GM12865 (cell line): ENCODE results near the gene TPSG1.

Experiments used
- DNase-seq: peaks from one replicate; pipeline ENCODE4 v3.0.0; 2010; ENCODE audit warnings: low read depth
- H3K4me3 ChIP-seq: 2 replicates; pipeline ENCODE4 v1.5.1; 2011; ENCODE audit warnings: mild to moderate bottlenecking, low read depth, low read length, control low read depth
- TF ChIP-seq, protein P1 (sequence below): IDR thresholded peaks from 2 replicates; pipeline ENCODE4 v1.5.1; 2011; ENCODE audit warnings: low read length, control low read depth, low read depth, inconsistent platforms; ENCODE audit not compliant: insufficient read depth; ENCODE audit errors: missing control alignments

TPSG1 gene

DNA sequence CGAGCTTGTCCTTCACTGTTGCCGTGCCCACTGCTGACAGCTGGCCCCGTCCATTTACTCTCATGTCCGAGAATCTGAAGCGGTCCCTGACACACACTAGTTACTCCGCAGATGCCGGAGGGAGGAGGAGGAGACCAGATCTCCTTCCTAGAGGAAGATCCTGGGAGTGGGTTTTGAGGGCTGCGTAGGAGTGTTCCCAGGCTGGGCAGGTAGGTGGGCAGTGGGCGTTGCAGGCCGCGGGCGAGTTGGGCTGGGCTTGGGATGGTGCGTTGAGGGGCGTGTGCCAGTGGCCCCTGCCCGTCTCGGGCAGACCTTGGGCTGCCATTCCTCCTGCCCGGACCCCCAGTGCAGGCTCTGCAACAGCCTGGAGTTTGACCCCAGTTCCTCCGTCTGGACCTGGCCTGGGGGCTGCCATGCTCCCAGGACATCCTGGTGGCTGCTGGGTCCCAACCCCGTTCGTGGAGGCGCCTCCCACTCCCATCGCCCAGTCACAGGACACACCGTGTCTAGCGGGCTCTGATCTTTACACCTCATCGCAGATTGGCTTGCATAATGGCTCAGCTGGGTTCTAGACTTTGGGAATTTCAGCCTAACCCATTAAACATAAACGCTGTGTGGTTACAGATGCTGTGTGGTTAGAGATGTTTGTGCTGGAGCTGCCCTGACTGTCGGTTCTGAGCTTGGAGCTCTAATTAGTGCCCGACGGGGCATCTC, 49.3 kb downstream of the TPSG1 start:
- no peak for DNase-seq
- H3K4me3 ChIP-seq: no peak overlapping the region
- TF ChIP-seq, protein P1, sequence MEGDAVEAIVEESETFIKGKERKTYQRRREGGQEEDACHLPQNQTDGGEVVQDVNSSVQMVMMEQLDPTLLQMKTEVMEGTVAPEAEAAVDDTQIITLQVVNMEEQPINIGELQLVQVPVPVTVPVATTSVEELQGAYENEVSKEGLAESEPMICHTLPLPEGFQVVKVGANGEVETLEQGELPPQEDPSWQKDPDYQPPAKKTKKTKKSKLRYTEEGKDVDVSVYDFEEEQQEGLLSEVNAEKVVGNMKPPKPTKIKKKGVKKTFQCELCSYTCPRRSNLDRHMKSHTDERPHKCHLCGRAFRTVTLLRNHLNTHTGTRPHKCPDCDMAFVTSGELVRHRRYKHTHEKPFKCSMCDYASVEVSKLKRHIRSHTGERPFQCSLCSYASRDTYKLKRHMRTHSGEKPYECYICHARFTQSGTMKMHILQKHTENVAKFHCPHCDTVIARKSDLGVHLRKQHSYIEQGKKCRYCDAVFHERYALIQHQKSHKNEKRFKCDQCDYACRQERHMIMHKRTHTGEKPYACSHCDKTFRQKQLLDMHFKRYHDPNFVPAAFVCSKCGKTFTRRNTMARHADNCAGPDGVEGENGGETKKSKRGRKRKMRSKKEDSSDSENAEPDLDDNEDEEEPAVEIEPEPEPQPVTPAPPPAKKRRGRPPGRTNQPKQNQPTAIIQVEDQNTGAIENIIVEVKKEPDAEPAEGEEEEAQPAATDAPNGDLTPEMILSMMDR: no peak

DNA sequence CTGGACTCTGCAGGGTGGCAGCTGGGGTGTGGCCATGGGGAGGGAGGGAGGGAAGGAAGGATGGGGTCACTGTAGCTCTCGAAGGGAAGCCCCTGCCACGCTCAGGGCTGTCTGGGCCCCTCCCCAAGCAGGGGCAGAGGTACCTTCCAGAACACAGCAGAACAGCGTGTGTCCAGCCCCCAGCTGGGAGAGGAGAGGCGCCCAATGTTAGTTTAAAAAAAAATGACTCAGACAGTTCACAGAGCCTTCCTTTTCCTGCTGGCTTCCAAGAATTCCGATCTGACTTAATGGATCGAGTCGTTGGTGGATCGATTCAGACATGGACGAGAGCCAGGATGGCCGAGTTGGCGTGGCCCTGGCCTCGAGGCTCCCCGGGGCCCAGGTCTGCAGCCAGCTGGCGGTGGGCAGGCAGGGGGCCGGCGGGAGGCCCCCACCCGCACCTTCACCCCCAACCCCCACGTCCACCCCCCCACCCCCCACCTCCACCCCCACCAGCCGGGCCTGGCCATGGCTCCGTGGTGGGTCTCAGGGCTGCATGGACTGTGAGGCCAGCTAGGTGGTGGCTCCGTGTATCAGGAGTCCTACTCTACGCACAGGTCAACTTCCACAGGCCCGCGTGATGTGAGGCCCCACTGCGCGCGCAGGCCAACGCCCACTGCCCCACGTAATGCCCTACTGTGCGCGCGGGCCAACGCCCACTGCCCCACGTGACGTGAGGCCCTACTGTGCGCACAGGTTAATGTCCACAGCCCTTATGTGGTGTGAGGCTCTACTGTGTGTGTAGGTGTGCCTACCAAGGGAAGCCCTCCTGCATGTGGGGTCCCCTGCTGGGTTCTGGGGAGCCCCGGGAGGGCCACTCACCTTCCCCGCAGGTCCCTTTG, 50.4 kb downstream of the TPSG1 start:
- no peak overlapping the region for H3K4me3 ChIP-seq
- TF ChIP-seq, protein P1: no peak
- no peak for DNase-seq

DNA sequence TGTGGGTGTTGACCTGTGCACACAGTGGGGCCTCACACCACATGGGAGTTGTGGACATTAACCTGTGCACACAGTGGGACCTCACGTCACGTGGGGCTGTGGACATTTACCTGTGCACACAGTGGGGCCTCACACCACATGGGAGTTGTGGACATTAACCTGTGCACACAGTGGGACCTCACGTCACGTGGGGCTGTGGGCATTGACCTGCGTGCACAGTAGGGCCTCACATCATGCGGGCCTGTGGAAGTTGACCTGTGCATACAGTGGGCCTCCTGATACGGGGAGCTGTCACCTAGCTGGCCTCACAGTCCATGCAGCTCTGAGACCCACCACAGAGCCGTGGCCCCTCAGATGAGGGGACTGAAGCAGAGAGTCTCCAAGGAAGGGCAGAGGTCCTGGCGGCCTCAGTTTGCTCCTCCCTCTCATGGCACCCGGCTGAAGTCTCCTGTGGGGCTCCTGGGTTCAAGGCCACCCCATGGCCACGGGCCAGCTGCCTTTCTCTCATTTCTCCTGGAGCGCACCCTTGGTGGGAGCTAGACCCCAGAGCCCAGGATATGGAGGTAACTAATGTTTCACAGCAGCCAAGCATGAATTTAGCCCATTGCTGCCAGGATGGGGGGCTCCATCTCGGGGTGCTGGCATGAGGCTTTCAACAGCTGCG, 51.1 kb downstream of the TPSG1 start:
- H3K4me3 ChIP-seq: no peak overlapping the region
- no peak for DNase-seq
- TF ChIP-seq, protein P1: no peak

DNA sequence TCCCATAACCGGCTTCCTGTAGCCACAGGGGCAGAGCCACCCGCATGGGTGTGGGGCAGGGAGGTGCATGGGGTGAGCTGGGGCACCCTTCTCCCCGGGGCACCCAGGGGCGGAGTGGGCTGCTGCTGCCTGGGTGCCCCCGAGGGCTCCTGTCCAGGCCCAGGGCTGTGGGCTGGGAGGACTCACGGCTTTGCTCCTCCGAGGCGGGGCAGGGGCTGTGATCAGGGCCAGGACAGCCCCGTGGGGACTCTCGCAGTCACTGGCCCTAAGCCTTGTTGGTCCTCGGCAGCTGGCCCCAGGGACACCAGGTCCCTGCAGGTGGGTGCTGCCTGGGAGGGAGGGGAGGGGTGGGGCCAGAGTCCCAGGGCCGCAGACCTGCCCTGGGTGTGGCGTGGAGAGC, 52.4 kb downstream of the TPSG1 start:
- DNase-seq: no peak
- no peak overlapping the region for H3K4me3 ChIP-seq
- TF ChIP-seq, protein P1: no peak

DNA sequence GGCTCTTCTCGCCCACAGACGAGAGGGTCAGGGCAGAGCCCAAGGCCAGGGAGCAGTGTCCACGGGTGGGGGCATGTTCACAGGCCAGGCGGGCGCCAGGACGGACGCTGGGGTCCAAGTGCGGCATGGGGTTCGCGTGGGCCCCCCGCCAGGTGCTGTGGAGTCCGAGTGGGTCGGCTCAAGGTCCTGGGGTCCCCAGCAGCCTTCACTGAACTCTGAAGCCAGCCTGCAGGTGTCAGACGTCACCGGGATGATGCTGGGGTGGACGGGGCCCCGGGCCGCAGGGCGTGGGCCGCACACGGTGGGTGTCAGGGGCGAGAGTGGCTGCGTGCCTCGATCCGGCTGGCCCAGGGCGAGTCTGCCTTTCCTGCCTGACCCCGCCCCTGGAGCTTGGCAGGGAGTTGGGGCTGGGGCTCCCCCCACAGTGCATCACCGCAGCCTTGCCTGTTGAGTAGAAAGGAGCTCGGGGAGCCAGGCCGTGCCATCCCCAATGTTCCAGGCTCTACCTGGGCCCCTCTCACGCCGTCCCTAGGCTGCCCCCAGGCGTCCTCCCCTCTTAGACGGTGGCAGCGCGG, 53.1 kb downstream of the TPSG1 start:
- no peak overlapping the region for H3K4me3 ChIP-seq
- DNase-seq: no peak
- TF ChIP-seq, protein P1: no peak
